H9 (cell line): ENCODE measurements around the gene VPS72. TPM values are rescaled to one million over a fixed set of nuclear protein-coding genes. Genes with fewer than 3 reads are reported as not detected.

ENCODE experiments used
- DNase-seq: peaks from one replicate; pipeline ENCODE4 v3.0.0-alpha.2; 2017
- H2AFZ ChIP-seq: one replicate; pipeline ENCODE4 v1.6.1; 2013; ENCODE audit warnings: mild to moderate bottlenecking, low read length, control low read depth, moderate library complexity
- H2AK5ac ChIP-seq: 2 replicates; pipeline ENCODE4 v1.6.1; 2013; ENCODE audit warnings: low read length, control low read depth, mixed read lengths; ENCODE audit not compliant: insufficient read length
- H2BK120ac ChIP-seq: one replicate; pipeline ENCODE4 v1.6.1; 2013; ENCODE audit warnings: low read depth, mild to moderate bottlenecking, low read length, control low read depth, inconsistent platforms; ENCODE audit not compliant: poor library complexity, severe bottlenecking
- H2BK12ac ChIP-seq: 2 replicates; pipeline ENCODE4 v1.6.1; 2013; ENCODE audit warnings: low read length, control low read depth, mixed read lengths, low read depth; ENCODE audit not compliant: insufficient read length
- H2BK15ac ChIP-seq: 2 replicates; pipeline ENCODE4 v1.6.1; 2013; ENCODE audit warnings: low read depth, low read length, control low read depth
- H2BK20ac ChIP-seq: one replicate; pipeline ENCODE4 v1.6.1; 2013; ENCODE audit warnings: low read depth, mild to moderate bottlenecking, low read length, control low read depth, inconsistent platforms; ENCODE audit not compliant: poor library complexity, severe bottlenecking
- H2BK5ac ChIP-seq: 2 replicates; pipeline ENCODE4 v1.6.1; 2013; ENCODE audit warnings: low read length, control low read depth, mixed read lengths; ENCODE audit not compliant: insufficient read length
- H3K14ac ChIP-seq: 2 replicates; pipeline ENCODE4 v1.6.1; 2013; ENCODE audit warnings: low read length, control low read depth; ENCODE audit not compliant: insufficient read depth
- H3K18ac ChIP-seq: 2 replicates; pipeline ENCODE4 v1.6.1; 2013; ENCODE audit warnings: low read depth, mild to moderate bottlenecking, mixed read lengths, low read length, control low read depth; ENCODE audit not compliant: insufficient read length
- H3K23ac ChIP-seq: 2 replicates; pipeline ENCODE4 v1.6.1; 2013; ENCODE audit warnings: low read length, control low read depth, mixed read lengths, low read depth; ENCODE audit not compliant: insufficient read length
- H3K23me2 ChIP-seq: 2 replicates; pipeline ENCODE4 v1.6.1; 2013; ENCODE audit warnings: low read depth, mild to moderate bottlenecking, mixed read lengths, low read length, control low read depth; ENCODE audit not compliant: insufficient read length, poor library complexity, severe bottlenecking
- H3K27ac ChIP-seq: 2 replicates; pipeline ENCODE4 v1.5.1; 2013; ENCODE audit warnings: low read length, control low read depth, mixed read lengths, low read depth; ENCODE audit not compliant: insufficient read length
- H3K27me3 ChIP-seq: 2 replicates; pipeline ENCODE4 v1.6.1; 2013; ENCODE audit warnings: low read length, control low read depth, inconsistent platforms; ENCODE audit not compliant: insufficient read depth
- H3K4ac ChIP-seq: 2 replicates; pipeline ENCODE4 v1.6.1; 2013; ENCODE audit warnings: low read depth, mild to moderate bottlenecking, control low read depth, inconsistent platforms, low read length, moderate library complexity
- H3K4me1 ChIP-seq: 2 replicates; pipeline ENCODE4 v1.6.1; 2013; ENCODE audit warnings: low read length, control low read depth, inconsistent platforms; ENCODE audit not compliant: insufficient read depth
- H3K4me2 ChIP-seq: 2 replicates; pipeline ENCODE4 v1.6.1; 2013; ENCODE audit warnings: low read length, control low read depth, mixed read lengths; ENCODE audit not compliant: insufficient read length, insufficient read depth
- H3K56ac ChIP-seq: 2 replicates; pipeline ENCODE4 v1.6.1; 2013; ENCODE audit warnings: low read depth, mild to moderate bottlenecking, mixed read lengths, low read length, control low read depth; ENCODE audit not compliant: insufficient read length
- H3K79me1 ChIP-seq: 2 replicates; pipeline ENCODE4 v1.6.1; 2013; ENCODE audit warnings: low read depth, mild to moderate bottlenecking, moderate library complexity, low read length, control low read depth, inconsistent platforms; ENCODE audit not compliant: insufficient read depth, poor library complexity, severe bottlenecking
- H3K79me2 ChIP-seq: 2 replicates; pipeline ENCODE4 v1.6.1; 2013; ENCODE audit warnings: low read length, control low read depth, inconsistent platforms; ENCODE audit not compliant: insufficient read depth
- H3K9ac ChIP-seq: 2 replicates; pipeline ENCODE4 v1.6.1; 2013; ENCODE audit warnings: low read length, control low read depth, mixed read lengths; ENCODE audit not compliant: insufficient read length; ENCODE audit errors: extremely low read depth
- H3K9me3 ChIP-seq: one replicate; pipeline ENCODE4 v1.6.1; 2013; ENCODE audit warnings: low read depth, low read length, inconsistent platforms; ENCODE audit not compliant: control insufficient read depth
- H3T11ph ChIP-seq: one replicate; pipeline ENCODE4 v1.6.1; 2013; ENCODE audit warnings: mild to moderate bottlenecking, low read length, control low read depth, inconsistent platforms
- H4K20me1 ChIP-seq: one replicate; pipeline ENCODE4 v1.6.1; 2013; ENCODE audit not compliant: control insufficient read depth, insufficient read length, insufficient read depth
- H4K5ac ChIP-seq: 2 replicates; pipeline ENCODE4 v1.6.1; 2013; ENCODE audit warnings: low read depth, mild to moderate bottlenecking, mixed read lengths, low read length, control low read depth; ENCODE audit not compliant: insufficient read length
- H4K8ac ChIP-seq: replicated peaks from 2 replicates; pipeline ENCODE4 v1.6.1; 2013; ENCODE audit warnings: low read length, control low read depth, mixed read lengths, low read depth; ENCODE audit not compliant: insufficient read length
- H4K91ac ChIP-seq: 2 replicates; pipeline ENCODE4 v1.6.1; 2013; ENCODE audit warnings: low read depth, mild to moderate bottlenecking, moderate library complexity, mixed read lengths, low read length, control low read depth; ENCODE audit not compliant: insufficient read length
- H3K27ac Mint-ChIP-seq, 3 experiments: 2 replicates in 2 of 3; 3 replicates in 1 of 3; pipeline ENCODE4 v1.8.0; 2020 to 2021; ENCODE audit warnings: mixed read lengths in 3 of 3, mild to moderate bottlenecking in 1 of 3, moderate library complexity in 1 of 3
- H3K27me3 Mint-ChIP-seq: 2 replicates; pipeline ENCODE4 v1.8.0; 2021; ENCODE audit warnings: low read depth, mild to moderate bottlenecking, moderate library complexity, mixed read lengths
- H3K36me3 Mint-ChIP-seq, 3 experiments: 2 replicates in 2 of 3; 3 replicates in 1 of 3; pipeline ENCODE4 v1.8.0; 2020 to 2021; ENCODE audit warnings: low read depth in 3 of 3, mixed read lengths in 3 of 3; ENCODE audit not compliant: insufficient read depth in 1 of 3
- H3K4me1 Mint-ChIP-seq, 2 experiments: 2 replicates each; pipeline ENCODE4 v1.8.0; 2020; ENCODE audit warnings: mixed read lengths in 2 of 2
- H3K4me3 Mint-ChIP-seq, 2 experiments: 2 replicates in 1 of 2; 3 replicates in 1 of 2; pipeline ENCODE4 v1.8.0; 2020 to 2021; ENCODE audit warnings: mild to moderate bottlenecking in 2 of 2, mixed read lengths in 2 of 2, moderate library complexity in 1 of 2
- H3K9me3 Mint-ChIP-seq, 2 experiments: 2 replicates in 1 of 2; 3 replicates in 1 of 2; pipeline ENCODE4 v1.8.0; 2020; ENCODE audit warnings: mild to moderate bottlenecking in 2 of 2, mixed read lengths in 2 of 2, moderate library complexity in 1 of 2
- WGBS: extraction: QIAGEN DNeasy Blood & Tissue Kit; methylation state at CpG from one replicate; pipeline ENCODE4 v1.1.7; 2013; ENCODE audit warnings: missing lambda C conversion rate, low lambda C conversion rate, mixed read lengths; ENCODE audit not compliant: insufficient read length; ENCODE audit errors: extremely low coverage; 5-methylcytosine and 5-hydroxymethylcytosine counted together
- total RNA-seq: library from RNA; stranded (reverse); gene quantifications from 2 replicates; pipeline ENCODE4 v1.2.1, GENCODE V29; 2021
- TF ChIP-seq, protein P1 (sequence below): fragments of 200-600 bp; sonication (generic); conservative IDR thresholded peaks from 3 replicates; pipeline ENCODE4 v1.8.0; 2021; ENCODE audit warnings: antibody characterized with exemption, mild to moderate bottlenecking

Gene VPS72
- total RNA-seq, 1 experiment from 2014 or later: 91.4 TPM

DNA sequence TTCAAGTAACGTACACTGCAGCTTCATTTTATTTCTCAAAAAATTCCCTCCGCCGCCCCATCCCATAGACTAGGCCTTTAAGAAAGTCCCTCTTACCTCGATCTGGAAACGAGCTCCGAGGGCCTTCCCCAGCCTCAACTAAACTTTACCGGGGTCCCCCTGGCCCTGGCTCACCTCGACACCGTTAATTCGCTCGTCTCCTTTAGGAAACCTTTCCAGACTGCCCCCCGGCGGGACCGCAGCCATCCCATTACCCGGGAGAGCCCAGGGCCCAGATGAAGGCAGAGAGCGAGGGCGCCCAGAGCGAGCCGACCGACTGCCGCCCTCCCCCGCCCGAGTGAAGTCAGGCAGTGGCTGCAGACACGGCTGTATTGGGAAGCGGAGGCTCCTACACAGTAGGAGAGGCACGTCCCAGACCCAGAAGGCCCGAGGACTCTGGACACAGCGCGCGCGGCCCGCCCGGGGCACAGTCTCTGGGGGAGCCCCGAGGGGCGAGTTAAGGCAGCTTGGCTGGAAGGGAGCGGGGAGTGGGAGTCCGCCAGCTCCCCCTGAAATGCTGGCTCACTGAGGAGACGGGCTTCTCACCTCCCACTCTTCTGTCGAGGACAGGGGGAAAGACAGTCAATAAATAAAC is 58.2 kb downstream of the VPS72 start:
- H3K18ac ChIP-seq: no peak overlapping the region
- H3K4me1 ChIP-seq: no peaks in the 10 kb centered on the region
- Mint-ChIP-seq H3K36me3 (peaks cover 7 to 28% (median 24%) of the 10 kb centered on the region in 3 experiments), H3K27me3 (peaks cover 12% of the 10 kb centered on the region), H3K27ac (peak overlapping the region; percentile 66 to 89 (median 89); a peak in 5 of 7 replicates), H3K4me1 (peaks cover 14 to 25% of the 10 kb centered on the region in 2 experiments), H3K4me3 (peak overlapping the region; percentile 62 to 76), H3K9me3 (no peaks in the 10 kb centered on the region)
- H3K4ac ChIP-seq: no peak overlapping the region
- H2BK120ac ChIP-seq: no peak overlapping the region
- H2BK20ac ChIP-seq: no peak overlapping the region
- TF ChIP-seq, protein P1, sequence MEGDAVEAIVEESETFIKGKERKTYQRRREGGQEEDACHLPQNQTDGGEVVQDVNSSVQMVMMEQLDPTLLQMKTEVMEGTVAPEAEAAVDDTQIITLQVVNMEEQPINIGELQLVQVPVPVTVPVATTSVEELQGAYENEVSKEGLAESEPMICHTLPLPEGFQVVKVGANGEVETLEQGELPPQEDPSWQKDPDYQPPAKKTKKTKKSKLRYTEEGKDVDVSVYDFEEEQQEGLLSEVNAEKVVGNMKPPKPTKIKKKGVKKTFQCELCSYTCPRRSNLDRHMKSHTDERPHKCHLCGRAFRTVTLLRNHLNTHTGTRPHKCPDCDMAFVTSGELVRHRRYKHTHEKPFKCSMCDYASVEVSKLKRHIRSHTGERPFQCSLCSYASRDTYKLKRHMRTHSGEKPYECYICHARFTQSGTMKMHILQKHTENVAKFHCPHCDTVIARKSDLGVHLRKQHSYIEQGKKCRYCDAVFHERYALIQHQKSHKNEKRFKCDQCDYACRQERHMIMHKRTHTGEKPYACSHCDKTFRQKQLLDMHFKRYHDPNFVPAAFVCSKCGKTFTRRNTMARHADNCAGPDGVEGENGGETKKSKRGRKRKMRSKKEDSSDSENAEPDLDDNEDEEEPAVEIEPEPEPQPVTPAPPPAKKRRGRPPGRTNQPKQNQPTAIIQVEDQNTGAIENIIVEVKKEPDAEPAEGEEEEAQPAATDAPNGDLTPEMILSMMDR: no peak
- H4K20me1 ChIP-seq: no peaks in the 10 kb centered on the region
- no peak overlapping the region for H2AFZ ChIP-seq
- H4K91ac ChIP-seq: no peak overlapping the region
- H3K9ac ChIP-seq: no peak overlapping the region
- H3K23me2 ChIP-seq: peaks cover 15% of the 10 kb centered on the region
- no peak overlapping the region for H2BK15ac ChIP-seq
- no peak overlapping the region for H3K27ac ChIP-seq
- no peak overlapping the region for H4K8ac ChIP-seq
- H3K23ac ChIP-seq: no peak overlapping the region
- H3K79me2 ChIP-seq: no peaks in the 10 kb centered on the region
- H3T11ph ChIP-seq: no peak overlapping the region
- no peak overlapping the region for H2BK12ac ChIP-seq
- H3K79me1 ChIP-seq: no peaks in the 10 kb centered on the region
- no peaks in the 10 kb centered on the region; the same call in 1 of the 2 replicates for H3K27me3 ChIP-seq
- H4K5ac ChIP-seq: no peak overlapping the region
- peak overlapping the region; percentile 51; the same call in 1 of the 2 replicates for H3K14ac ChIP-seq
- no peak overlapping the region for H2AK5ac ChIP-seq
- H3K56ac ChIP-seq: no peak overlapping the region
- no peaks in the 10 kb centered on the region for H3K9me3 ChIP-seq
- no CpG with 5 or more reads among the region's 39 CpGs for WGBS
- H2BK5ac ChIP-seq: no peak overlapping the region
- H3K4me2 ChIP-seq: peak overlapping the region; percentile 53
- peak; percentile 60 for DNase-seq
